Karpas-422 (cell line): ENCODE results near the gene COA7. TPM values are rescaled to one million over a fixed set of nuclear protein-coding genes. Genes with fewer than 3 reads are reported as not detected.
"Not testable (repeated sequence)": the region's sequence is repeated elsewhere in the genome, so short reads cannot be mapped to it uniquely, and the experiment has no call there.

Experiments used
- DNase-seq: peaks from one replicate; pipeline ENCODE4 v3.0.0-alpha.2; 2015
- H2AFZ ChIP-seq: fragments of 200-600 bp; sonication (generic); 2 replicates; pipeline ENCODE4 v1.6.1; 2014; ENCODE audit warnings: antibody characterized with exemption, low read length, mixed read lengths
- H3K27ac ChIP-seq: fragments of 200-600 bp; sonication (generic); 2 replicates; pipeline ENCODE4 v1.5.1; 2014; ENCODE audit warnings: mild to moderate bottlenecking, low read length, moderate library complexity
- H3K27me3 ChIP-seq: fragments of 200-600 bp; sonication (generic); 2 replicates; pipeline ENCODE4 v1.6.1; 2014; ENCODE audit warnings: low read length, mixed read lengths
- H3K36me3 ChIP-seq: fragments of 200-600 bp; sonication (generic); 2 replicates; pipeline ENCODE4 v1.6.1; 2014; ENCODE audit warnings: low read length, mixed read lengths; ENCODE audit not compliant: insufficient read depth
- H3K4me1 ChIP-seq: fragments of 200-600 bp; sonication (generic); 2 replicates; pipeline ENCODE4 v1.6.1; 2014; ENCODE audit warnings: mild to moderate bottlenecking, low read length, mixed read lengths
- H3K4me2 ChIP-seq: fragments of 200-600 bp; sonication (generic); 2 replicates; pipeline ENCODE4 v1.6.1; 2014; ENCODE audit warnings: low read length, low read depth, mild to moderate bottlenecking; ENCODE audit not compliant: poor library complexity, severe bottlenecking
- H3K4me3 ChIP-seq: fragments of 200-600 bp; sonication (generic); 2 replicates; pipeline ENCODE4 v1.5.1; 2014; ENCODE audit warnings: mild to moderate bottlenecking, antibody characterized with exemption, low read length, mixed read lengths
- H3K79me2 ChIP-seq: fragments of 200-600 bp; sonication (generic); 2 replicates; pipeline ENCODE4 v1.6.1; 2014; ENCODE audit warnings: mild to moderate bottlenecking, low read length, mixed read lengths
- H3K9ac ChIP-seq: fragments of 200-600 bp; sonication (generic); 2 replicates; pipeline ENCODE4 v1.6.0; 2014; ENCODE audit warnings: low read length
- H3K9me2 ChIP-seq: fragments of 200-600 bp; sonication (generic), shearing (Covaris generic); replicated peaks from 2 replicates; pipeline ENCODE4 v1.6.0; 2014; ENCODE audit warnings: mild to moderate bottlenecking, low read length, moderate library complexity; ENCODE audit not compliant: insufficient read depth
- H3K9me3 ChIP-seq: fragments of 300-700, 200-600 bp; sonication (generic); 2 replicates; pipeline ENCODE4 v1.6.1; 2014; ENCODE audit warnings: low read length, mixed read lengths
- H4K20me1 ChIP-seq: fragments of 200-600 bp; sonication (generic); 2 replicates; pipeline ENCODE4 v1.6.1; 2014; ENCODE audit warnings: mild to moderate bottlenecking, antibody characterized with exemption, low read length, low read depth; ENCODE audit not compliant: insufficient read depth
- total RNA-seq: library from RNA; depleted of rRNA; stranded (reverse); fragments of >200 nt; shearing (Covaris generic); gene quantifications from 2 replicates; pipeline ENCODE4 v1.2.3, GENCODE V29; 2014; ENCODE audit warnings: low replicate concordance

Gene COA7
- total RNA-seq, 1 experiment from 2014 or later: 10.8 TPM

GRCh38 chr1:52693351-52693750, 4.8 kb downstream of the COA7 start:
- peaks cover 26% of the 10 kb centered on the region for H3K36me3 ChIP-seq
- H3K4me2 ChIP-seq, H3K9ac ChIP-seq, H3K9me3 ChIP-seq, DNase-seq, H2AFZ ChIP-seq, H3K27ac ChIP-seq, H3K27me3 ChIP-seq, H3K9me2 ChIP-seq, H3K4me3 ChIP-seq, H4K20me1 ChIP-seq, H3K4me1 ChIP-seq: not testable (repeated sequence)
- peaks cover 68% of the 10 kb centered on the region for H3K79me2 ChIP-seq

- peaks cover 6% of the 10 kb centered on the region; the same call in 1 of the 2 replicates for H4K20me1 ChIP-seq
- H3K79me2 ChIP-seq: peaks cover 62% of the 10 kb centered on the region
- no peak overlapping the region for H3K4me2 ChIP-seq
- no peak for DNase-seq
- H3K4me3 ChIP-seq: no peak overlapping the region
- no peak overlapping the region for H3K27ac ChIP-seq
- H3K9me2 ChIP-seq: no peaks in the 10 kb centered on the region
- H3K9ac ChIP-seq: no peak overlapping the region
- no peaks in the 10 kb centered on the region for H3K27me3 ChIP-seq
- peaks cover 6% of the 10 kb centered on the region for H3K4me1 ChIP-seq
- no peak overlapping the region for H2AFZ ChIP-seq
- no peaks in the 10 kb centered on the region for H3K9me3 ChIP-seq
- H3K36me3 ChIP-seq: peaks cover 31% of the 10 kb centered on the region
Observed at GRCh38 chr1:52692697-52693096, 5.5 kb downstream of the COA7 start.

- Histone ChIP-seq H3K9me3 (no peaks in the 10 kb centered on the region), H3K4me2 (no peak overlapping the region), H4K20me1 (peaks cover 8% of the 10 kb centered on the region; the same call in 1 of the 2 replicates), H3K27me3 (no peaks in the 10 kb centered on the region), H2AFZ (no peak overlapping the region), H3K79me2 (peaks cover 53% of the 10 kb centered on the region), H3K36me3 (peaks cover 34% of the 10 kb centered on the region), H3K27ac (no peak overlapping the region), H3K4me3 (no peak overlapping the region), H3K9ac (no peak overlapping the region), H3K9me2 (no peaks in the 10 kb centered on the region), H3K4me1 (no peaks in the 10 kb centered on the region; the same call in 1 of the 2 replicates)
- no peak for DNase-seq
Observed at GRCh38 chr1:52691821-52692220, 6.3 kb downstream of the COA7 start.

- Histone ChIP-seq H3K79me2 (peaks cover 5% of the 10 kb centered on the region), H4K20me1 (peaks cover 5% of the 10 kb centered on the region; the same call in 1 of the 2 replicates), H3K4me2 (no peak overlapping the region), H3K9me3 (no peaks in the 10 kb centered on the region), H3K27me3 (no peaks in the 10 kb centered on the region), H3K9me2 (no peaks in the 10 kb centered on the region), H3K4me1 (no peaks in the 10 kb centered on the region), H3K9ac (no peak overlapping the region), H3K4me3 (no peak overlapping the region), H2AFZ (no peak overlapping the region), H3K36me3 (peaks cover 33% of the 10 kb centered on the region), H3K27ac (no peak overlapping the region)
- no peak for DNase-seq
Observed at GRCh38 chr1:52686830-52687229, 11.3 kb downstream of the COA7 start.

GRCh38 chr1:52686261-52686751, 11.8 kb downstream of the COA7 start:
- H3K27ac ChIP-seq, H3K9ac ChIP-seq: not testable (repeated sequence)
- peaks cover 30% of the 10 kb centered on the region for H3K36me3 ChIP-seq

GRCh38 chr1:52684545-52684944, 13.6 kb downstream of the COA7 start:
- Histone ChIP-seq H3K4me1 (no peaks in the 10 kb centered on the region), H3K9me2 (no peaks in the 10 kb centered on the region), H3K9me3 (no peaks in the 10 kb centered on the region), H3K27ac (no peak overlapping the region), H3K4me2 (no peak overlapping the region), H3K9ac (no peak overlapping the region), H3K79me2 (no peaks in the 10 kb centered on the region), H3K36me3 (peaks cover 25% of the 10 kb centered on the region), H4K20me1 (peaks cover 5% of the 10 kb centered on the region; the same call in 1 of the 2 replicates), H3K27me3 (no peaks in the 10 kb centered on the region), H3K4me3 (no peak overlapping the region), H2AFZ (no peak overlapping the region)
- DNase-seq: no peak

More at GRCh38 chr1:52686261-52686751, 11.8 kb downstream of the COA7 start:
- not testable (repeated sequence) for H3K9me2 ChIP-seq, H3K79me2 ChIP-seq, H4K20me1 ChIP-seq, H3K27me3 ChIP-seq, H3K4me3 ChIP-seq, H2AFZ ChIP-seq, H3K4me1 ChIP-seq, H3K4me2 ChIP-seq, H3K9me3 ChIP-seq
- peak; percentile 84 for DNase-seq

GRCh38 chr1:52683367-52683940, 14.7 kb downstream of the COA7 start:
- Histone ChIP-seq H3K4me2 (no peak overlapping the region), H3K36me3 (peaks cover 23% of the 10 kb centered on the region), H3K79me2 (no peaks in the 10 kb centered on the region), H4K20me1 (peaks cover 5% of the 10 kb centered on the region; the same call in 1 of the 2 replicates), H2AFZ (no peak overlapping the region), H3K27ac (no peak overlapping the region), H3K9me2 (no peaks in the 10 kb centered on the region), H3K27me3 (no peaks in the 10 kb centered on the region), H3K4me1 (no peaks in the 10 kb centered on the region), H3K9ac (no peak overlapping the region), H3K9me3 (no peaks in the 10 kb centered on the region), H3K4me3 (no peak overlapping the region)
- no peak for DNase-seq

GRCh38 chr1:52681136-52681535, 17.0 kb downstream of the COA7 start:
- Histone ChIP-seq H3K4me2 (no peak overlapping the region), H3K36me3 (peaks cover 14% of the 10 kb centered on the region; the same call in 1 of the 2 replicates), H4K20me1 (no peaks in the 10 kb centered on the region; the same call in 1 of the 2 replicates), H3K4me3 (no peak overlapping the region), H3K79me2 (no peaks in the 10 kb centered on the region), H3K9ac (no peak overlapping the region), H3K9me2 (no peaks in the 10 kb centered on the region), H3K27ac (no peak overlapping the region), H3K9me3 (no peaks in the 10 kb centered on the region), H3K4me1 (no peaks in the 10 kb centered on the region), H2AFZ (no peak overlapping the region), H3K27me3 (no peaks in the 10 kb centered on the region)
- DNase-seq: no peak
